ENCODE results near the gene PHLDA3. TPM values are rescaled to one million over a fixed set of nuclear protein-coding genes. Genes with fewer than 3 reads are reported as not detected.

The PHLDA3 gene
- total RNA-seq, 1 donor from 2014 or later = 150 TPM

DNA sequence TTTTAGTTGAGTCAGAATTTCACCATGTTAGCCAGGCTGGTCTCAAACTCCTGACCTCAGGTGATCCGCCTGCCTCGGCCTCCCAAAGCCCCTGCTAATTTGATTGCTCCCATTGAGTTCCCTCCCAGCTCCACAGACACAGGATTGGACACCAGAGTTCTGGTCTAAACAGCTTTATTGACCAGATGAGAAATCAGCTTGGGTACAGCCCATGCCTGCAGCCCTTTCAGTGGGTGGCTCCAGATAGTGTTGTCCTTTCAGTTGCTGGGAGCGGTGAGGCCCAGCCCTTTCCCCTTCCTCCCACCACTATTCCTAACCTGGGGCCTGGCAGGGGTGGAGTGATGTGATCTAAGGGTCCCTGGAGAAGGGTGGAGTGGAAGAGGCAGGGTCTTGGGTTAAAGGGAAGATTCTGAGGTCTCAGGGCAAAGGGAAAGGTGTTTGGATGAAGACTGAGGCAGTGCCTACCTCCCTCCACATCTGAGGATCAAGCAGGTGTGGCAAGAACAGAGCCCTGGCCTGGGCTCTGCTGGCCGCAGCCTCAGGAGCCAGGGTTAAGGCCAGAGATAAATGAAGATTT lies 14.5 kb upstream of the PHLDA3 start:
- no peaks in the 10 kb centered on the region for H3K9me3 ChIP-seq (ENCODE audit: insufficient read depth, low read depth, low read length)
- TF ChIP-seq CTCF (IDR thresholded peaks at IDR 0.05; ENCODE audit: insufficient read depth, low read depth, low read length) (no peak), EZH2 (IDR thresholded peaks at IDR 0.05; ENCODE audit: insufficient read depth, low read length) (no peak)
- H4K20me1 ChIP-seq (ENCODE audit: insufficient read depth, low read length) = peaks cover 58% of the 10 kb centered on the region
- no peak overlapping the region for H3K27ac ChIP-seq (ENCODE audit: low read depth, low read length)
- H3K27me3 Mint-ChIP-seq (ENCODE audit: low read depth, unreplicated experiment) = no peaks in the 10 kb centered on the region
- DNase-seq (ENCODE audit: low read depth) (no peak), FAIRE-seq (no peak)
- H2AFZ ChIP-seq (ENCODE audit: low read depth, low read length) = no peak overlapping the region
- H3K4me2 ChIP-seq (ENCODE audit: low read length) = no peak overlapping the region
- H3K36me3 Mint-ChIP-seq (ENCODE audit: low read depth, unreplicated experiment) = peaks cover 20% of the 10 kb centered on the region
- H3K79me2 ChIP-seq (ENCODE audit: insufficient read depth, low read length) = peaks cover 7% of the 10 kb centered on the region
- H3K27ac Mint-ChIP-seq (ENCODE audit: unreplicated experiment) = peak overlapping the region; percentile 78
- H3K27me3 ChIP-seq (ENCODE audit: insufficient read depth, low read length) = no peaks in the 10 kb centered on the region
- H3K9ac ChIP-seq (ENCODE audit: low read length) = no peak overlapping the region
- no peak overlapping the region for H3K4me3 Mint-ChIP-seq (ENCODE audit: unreplicated experiment)
- peaks cover 22% of the 10 kb centered on the region for H3K4me1 ChIP-seq (ENCODE audit: insufficient read depth, low read length)
- peaks cover 41% of the 10 kb centered on the region for H3K36me3 ChIP-seq (ENCODE audit: insufficient read depth, low read length)
- H3K4me1 Mint-ChIP-seq (ENCODE audit: low read depth, unreplicated experiment) = peaks cover 33% of the 10 kb centered on the region
- H3K4me3 ChIP-seq (ENCODE audit: insufficient read depth, low read depth, low read length) = no peak overlapping the region
- no peaks in the 10 kb centered on the region for H3K9me3 Mint-ChIP-seq (ENCODE audit: unreplicated experiment)

DNA sequence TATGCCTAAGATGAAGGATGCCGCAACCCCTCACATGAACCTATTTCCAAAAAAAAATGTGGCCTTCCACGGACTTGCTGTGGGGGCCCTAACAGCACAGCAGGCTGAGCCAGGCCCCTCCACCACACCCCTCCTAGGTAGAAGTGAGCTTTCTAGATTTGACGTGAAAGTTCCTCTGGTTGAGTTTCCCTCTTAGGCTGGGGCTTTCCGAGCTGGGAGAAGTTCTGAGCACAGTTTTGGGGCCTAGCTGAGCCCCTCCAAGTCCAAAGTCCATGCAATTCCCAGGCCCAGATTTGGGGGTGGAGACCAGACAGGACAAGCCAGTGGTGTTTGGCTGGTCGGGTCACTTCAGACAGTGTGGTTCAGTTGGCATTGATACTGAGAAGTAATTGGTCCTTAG lies 13.8 kb upstream of the PHLDA3 start:
- peaks cover 34% of the 10 kb centered on the region for H3K36me3 ChIP-seq (ENCODE audit: insufficient read depth, low read length)
- no peak overlapping the region for H3K4me3 ChIP-seq (ENCODE audit: insufficient read depth, low read depth, low read length)
- Mint-ChIP-seq H3K9me3 (ENCODE audit: unreplicated experiment) (no peaks in the 10 kb centered on the region), H3K27me3 (ENCODE audit: low read depth, unreplicated experiment) (no peaks in the 10 kb centered on the region), H3K27ac (ENCODE audit: unreplicated experiment) (no peak overlapping the region), H3K4me1 (ENCODE audit: low read depth, unreplicated experiment) (peaks cover 27% of the 10 kb centered on the region), H3K36me3 (ENCODE audit: low read depth, unreplicated experiment) (peaks cover 13% of the 10 kb centered on the region), H3K4me3 (ENCODE audit: unreplicated experiment) (no peak overlapping the region)
- H3K27ac ChIP-seq (ENCODE audit: low read depth, low read length) = no peak overlapping the region
- H4K20me1 ChIP-seq (ENCODE audit: insufficient read depth, low read length) = peaks cover 51% of the 10 kb centered on the region
- no peak overlapping the region for H3K4me2 ChIP-seq (ENCODE audit: low read length)
- H3K79me2 ChIP-seq (ENCODE audit: insufficient read depth, low read length) = peaks cover 5% of the 10 kb centered on the region
- H2AFZ ChIP-seq (ENCODE audit: low read depth, low read length) = no peak overlapping the region
- DNase-seq (ENCODE audit: low read depth) (no peak), FAIRE-seq (no peak)
- H3K27me3 ChIP-seq (ENCODE audit: insufficient read depth, low read length) = no peaks in the 10 kb centered on the region
- no peak overlapping the region for H3K9ac ChIP-seq (ENCODE audit: low read length)
- no peak for TF ChIP-seq EZH2 (IDR thresholded peaks at IDR 0.05; ENCODE audit: insufficient read depth, low read length)
- no peak for TF ChIP-seq CTCF (IDR thresholded peaks at IDR 0.05; ENCODE audit: insufficient read depth, low read depth, low read length)
- H3K9me3 ChIP-seq (ENCODE audit: insufficient read depth, low read depth, low read length) = no peaks in the 10 kb centered on the region
- H3K4me1 ChIP-seq (ENCODE audit: insufficient read depth, low read length) = peaks cover 21% of the 10 kb centered on the region

DNA sequence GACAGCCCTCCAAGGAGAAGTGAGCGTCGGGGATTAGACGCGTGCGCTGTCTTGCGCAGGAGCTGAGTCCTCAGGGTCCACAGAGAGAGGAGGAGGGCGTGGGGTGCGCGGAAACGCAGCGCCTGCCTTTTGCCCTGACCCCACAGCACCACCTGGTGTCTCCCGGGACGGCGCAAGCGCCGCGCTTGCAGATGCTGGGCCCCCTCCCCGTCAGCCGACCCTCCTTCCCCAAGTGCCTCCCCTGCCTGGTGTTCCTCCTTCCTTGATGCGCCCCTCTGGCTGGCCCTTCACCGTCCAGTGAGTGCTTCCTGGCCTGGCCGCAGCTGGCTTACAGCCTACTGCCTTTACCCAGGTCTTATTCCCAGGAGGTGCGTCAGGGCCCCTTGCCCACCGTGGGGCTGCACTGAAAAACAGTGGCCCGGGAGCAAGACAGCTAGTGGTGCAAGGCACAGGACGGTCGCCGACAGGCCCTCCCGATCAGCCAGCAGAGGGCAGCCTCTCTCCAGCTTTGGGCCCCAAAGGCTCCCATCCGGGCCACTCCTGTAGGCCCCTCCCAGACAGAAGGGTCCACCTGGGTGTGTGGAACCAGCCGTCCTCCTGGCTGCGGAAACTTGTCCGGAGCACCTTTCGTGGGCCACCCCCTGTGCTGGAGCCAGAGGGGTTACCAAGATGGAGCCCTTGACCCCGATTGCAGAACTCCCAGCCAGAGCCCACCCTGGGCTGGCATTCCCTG lies 12.9 kb upstream of the PHLDA3 start:
- TF ChIP-seq CTCF (IDR thresholded peaks at IDR 0.05; ENCODE audit: insufficient read depth, low read depth, low read length) = peak; percentile 59
- TF ChIP-seq EZH2 (IDR thresholded peaks at IDR 0.05; ENCODE audit: insufficient read depth, low read length) = no peak
- Histone ChIP-seq H4K20me1 (ENCODE audit: insufficient read depth, low read length) (peaks cover 42% of the 10 kb centered on the region), H3K9me3 (ENCODE audit: insufficient read depth, low read depth, low read length) (no peaks in the 10 kb centered on the region), H3K36me3 (ENCODE audit: insufficient read depth, low read length) (peaks cover 26% of the 10 kb centered on the region), H3K27ac (ENCODE audit: low read depth, low read length) (no peak overlapping the region), H3K79me2 (ENCODE audit: insufficient read depth, low read length) (no peaks in the 10 kb centered on the region), H2AFZ (ENCODE audit: low read depth, low read length) (no peak overlapping the region), H3K4me3 (ENCODE audit: insufficient read depth, low read depth, low read length) (no peak overlapping the region), H3K4me1 (ENCODE audit: insufficient read depth, low read length) (peaks cover 21% of the 10 kb centered on the region), H3K4me2 (ENCODE audit: low read length) (peak overlapping the region; percentile 78), H3K27me3 (ENCODE audit: insufficient read depth, low read length) (no peaks in the 10 kb centered on the region), H3K9ac (ENCODE audit: low read length) (peak overlapping the region; percentile 17)
- H3K4me3 Mint-ChIP-seq (ENCODE audit: unreplicated experiment) = no peak overlapping the region
- H3K27ac Mint-ChIP-seq (ENCODE audit: unreplicated experiment) = peak overlapping the region; percentile 78
- DNase-seq (ENCODE audit: low read depth) (no peak), FAIRE-seq (no peak)
- H3K27me3 Mint-ChIP-seq (ENCODE audit: low read depth, unreplicated experiment) = no peaks in the 10 kb centered on the region
- H3K36me3 Mint-ChIP-seq (ENCODE audit: low read depth, unreplicated experiment) = peaks cover 8% of the 10 kb centered on the region
- H3K4me1 Mint-ChIP-seq (ENCODE audit: low read depth, unreplicated experiment) = peaks cover 34% of the 10 kb centered on the region
- H3K9me3 Mint-ChIP-seq (ENCODE audit: unreplicated experiment) = no peaks in the 10 kb centered on the region

Measured in astrocyte (in vitro differentiated cells and primary cell).